GM12892 (cell line): ENCODE measurements around the gene ZNF786.
"Not testable (repeated sequence)": the region's sequence is repeated elsewhere in the genome, so short reads cannot be mapped to it uniquely, and the experiment has no call there.

Experiments
- DNase-seq: peaks from one replicate; pipeline ENCODE4 v3.0.0; 2011; ENCODE audit not compliant: insufficient read length
- FAIRE-seq: peaks from 2 replicates; lab custom pipeline; 2011; peaks lifted over from hg19 to GRCh38; lab: Jason Lieb, UNC
- POLR2A ChIP-seq: IDR thresholded peaks from 2 replicates; pipeline ENCODE4 v1.6.1; 2011; ENCODE audit warnings: low read depth, low read length, control low read depth
- POLR2AphosphoS5 ChIP-seq: IDR thresholded peaks from 2 replicates; pipeline ENCODE4 v1.6.1; 2011; ENCODE audit warnings: low read depth, low read length, control low read depth
- TAF1 ChIP-seq: IDR thresholded peaks from 2 replicates; pipeline ENCODE4 v1.6.1; 2011; ENCODE audit warnings: low read depth, mild to moderate bottlenecking, control low read depth, low read length, borderline replicate concordance

The ZNF786 gene

GRCh38 chr7:149104214-149104613 is 13.7 kb upstream of the ZNF786 start:
- TF ChIP-seq TAF1 (no peak), POLR2AphosphoS5 (no peak), POLR2A (no peak)
- FAIRE-seq (no peak), DNase-seq (no peak)

GRCh38 chr7:149103424-149103823 is 12.9 kb upstream of the ZNF786 start:
- DNase-seq: no peak
- TF ChIP-seq POLR2A (no peak), POLR2AphosphoS5 (no peak), TAF1 (no peak)
- no peak for FAIRE-seq

- FAIRE-seq (no peak), DNase-seq (no peak)
- TF ChIP-seq POLR2AphosphoS5 (no peak), POLR2A (no peak), TAF1 (no peak)
Observed at GRCh38 chr7:149102666-149103065, 12.1 kb upstream of the ZNF786 start.

- FAIRE-seq: no peak
- TF ChIP-seq POLR2A: no peak
- TF ChIP-seq TAF1: no peak
- no peak for TF ChIP-seq POLR2AphosphoS5
Observed at GRCh38 chr7:149100821-149101220, 10.3 kb upstream of the ZNF786 start.

GRCh38 chr7:149099058-149099457 is 8.5 kb upstream of the ZNF786 start:
- no peak for FAIRE-seq
- DNase-seq: no peak
- TF ChIP-seq POLR2A (no peak), TAF1 (no peak), POLR2AphosphoS5 (no peak)

More at GRCh38 chr7:149100821-149101220, 10.3 kb upstream of the ZNF786 start:
- DNase-seq: no peak

DNA sequence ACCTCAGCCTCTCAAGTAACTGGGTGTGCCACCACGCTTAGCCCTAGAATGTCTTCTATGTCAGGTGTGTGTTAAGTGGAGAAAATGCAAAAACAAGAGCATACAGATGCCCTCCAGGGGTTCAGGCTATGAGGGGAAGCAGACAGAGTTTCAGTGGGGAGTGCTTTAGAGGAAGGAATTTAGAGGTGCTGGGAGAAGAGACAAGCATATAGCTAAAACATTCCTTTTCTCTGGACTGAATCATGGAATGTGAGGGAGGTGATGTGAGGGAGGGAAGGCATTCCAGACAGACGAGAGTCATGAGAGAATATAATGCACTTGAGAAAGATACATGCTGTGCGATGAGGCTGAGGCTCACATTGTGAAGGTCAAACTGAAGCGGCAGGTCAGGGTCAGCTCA is 6.6 kb upstream of the ZNF786 start:
- no peak for FAIRE-seq
- no peak for DNase-seq
- TF ChIP-seq TAF1 (no peak), POLR2A (no peak), POLR2AphosphoS5 (no peak)

GRCh38 chr7:149093228-149093627 is 2.7 kb upstream of the ZNF786 start:
- DNase-seq (no peak), FAIRE-seq (no peak)
- TF ChIP-seq TAF1: no peak
- no peak for TF ChIP-seq POLR2AphosphoS5
- no peak for TF ChIP-seq POLR2A

GRCh38 chr7:149092244-149092643 is 1.7 kb upstream of the ZNF786 start:
- FAIRE-seq, DNase-seq: not testable (repeated sequence)

DNA sequence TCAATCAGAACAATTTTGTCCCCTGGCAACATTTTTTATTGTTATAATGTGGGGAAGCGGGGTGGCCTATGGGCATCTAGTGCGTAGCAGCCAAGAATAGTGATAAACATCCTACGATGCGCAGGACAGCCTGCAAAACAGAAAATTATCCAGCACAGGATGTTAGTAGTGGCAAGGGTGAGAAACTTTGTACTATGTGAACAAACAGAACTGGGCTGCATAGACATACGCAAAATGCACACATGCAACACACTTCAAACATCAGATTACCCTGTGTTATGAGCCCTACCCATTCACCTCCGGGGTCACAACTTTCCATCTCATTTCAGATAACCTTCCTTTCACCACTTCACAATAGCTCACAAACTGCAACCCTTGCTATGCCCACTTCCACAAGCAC is 3.1 kb downstream of the ZNF786 start:
- no peak for TF ChIP-seq POLR2AphosphoS5
- no peak for TF ChIP-seq POLR2A
- no peak for TF ChIP-seq TAF1
- no peak for DNase-seq
- no peak for FAIRE-seq

GRCh38 chr7:149085866-149086265 is 4.7 kb downstream of the ZNF786 start:
- DNase-seq (no peak), FAIRE-seq (no peak)
- TF ChIP-seq POLR2AphosphoS5 (no peak), TAF1 (no peak), POLR2A (no peak)

DNA sequence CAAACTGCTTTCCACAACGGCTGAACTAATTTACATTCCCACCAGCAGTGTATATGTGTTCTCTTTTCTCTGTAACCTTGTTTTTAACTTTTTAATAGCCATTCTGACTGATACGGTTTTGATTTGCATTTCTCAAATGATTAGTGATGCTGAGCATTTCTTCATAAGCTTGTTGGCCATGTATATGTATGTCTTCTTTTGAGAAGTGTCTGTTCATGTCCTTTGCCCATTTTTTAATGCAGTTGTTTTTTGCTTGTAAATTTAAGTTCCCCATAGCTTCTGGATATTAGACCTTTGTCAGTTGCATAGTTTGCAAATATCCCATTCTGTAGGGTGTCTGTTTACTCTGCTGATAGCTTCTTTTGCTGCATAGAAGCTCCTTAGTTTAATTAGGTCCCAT is 6.1 kb downstream of the ZNF786 start:
- FAIRE-seq: no peak

GRCh38 chr7:149081914-149082313 is 8.6 kb downstream of the ZNF786 start:
- TF ChIP-seq POLR2AphosphoS5 (no peak), POLR2A (no peak), TAF1 (no peak)
- no peak for DNase-seq
- FAIRE-seq: no peak

More for the DNA sequence above, 6.1 kb downstream of the ZNF786 start:
- no peak for TF ChIP-seq TAF1
- TF ChIP-seq POLR2A: no peak
- no peak for TF ChIP-seq POLR2AphosphoS5
- no peak for DNase-seq

DNA sequence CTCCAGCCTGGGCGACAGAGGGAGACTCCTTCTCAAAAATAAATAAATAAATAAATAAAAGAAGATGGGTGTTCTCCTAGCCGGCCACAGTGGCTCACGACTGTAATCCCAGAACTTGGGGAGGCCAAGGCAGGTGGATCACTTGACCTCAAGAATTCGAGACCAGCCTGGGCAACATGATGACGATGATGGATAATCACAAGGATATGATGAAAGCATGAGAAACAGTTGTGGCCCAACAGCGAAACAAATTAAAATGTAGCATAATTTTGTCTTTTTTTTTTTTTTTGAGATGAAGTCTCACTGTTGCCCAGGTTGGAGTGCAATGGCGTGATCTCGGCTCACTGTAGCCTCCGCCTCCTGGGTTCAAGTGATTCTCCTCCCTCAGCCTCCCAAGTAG is 12.9 kb downstream of the ZNF786 start:
- DNase-seq: no peak
- no peak for FAIRE-seq
- TF ChIP-seq TAF1 (no peak), POLR2A (no peak), POLR2AphosphoS5 (no peak)
